ENCODE results near the gene BMPER. TPM values are rescaled to one million over a fixed set of nuclear protein-coding genes. Genes with fewer than 3 reads are reported as not detected.

Gene BMPER
- 2.9 TPM for total RNA-seq

DNA sequence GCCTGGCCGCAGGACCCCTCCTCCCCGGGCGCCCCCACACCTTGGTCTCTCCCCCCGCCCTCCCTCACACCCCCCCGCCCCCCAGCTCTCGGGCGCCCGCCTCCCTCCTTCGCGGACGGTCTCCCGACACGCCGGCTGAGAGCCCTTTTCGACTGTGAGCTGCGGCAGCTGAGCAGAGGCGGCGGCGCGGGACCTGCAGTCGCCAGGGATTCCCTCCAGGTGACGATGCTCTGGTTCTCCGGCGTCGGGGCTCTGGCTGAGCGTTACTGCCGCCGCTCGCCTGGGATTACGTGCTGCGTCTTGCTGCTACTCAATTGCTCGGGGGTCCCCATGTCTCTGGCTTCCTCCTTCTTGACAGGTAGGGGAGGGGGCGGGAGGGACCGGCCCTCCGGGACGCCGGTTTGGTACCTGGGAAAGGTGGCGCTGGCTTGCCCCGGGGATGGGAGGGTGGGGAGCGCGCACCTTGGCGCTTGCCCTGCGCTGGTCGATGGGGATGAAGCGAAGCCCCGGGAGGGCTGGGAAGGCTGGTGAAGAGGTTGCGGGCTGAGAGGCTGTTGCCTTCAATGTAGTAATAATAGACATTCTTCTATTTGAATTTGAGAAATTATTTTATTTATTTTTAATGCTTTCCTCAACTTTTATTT lies at the start of gene BMPER:
BMPER (plus strand) TSS at position 151 of the 644 bp plus-strand sequence; CDS start at position 226, 75 bp downstream.
- DNase-seq (ENCODE audit: low spot score in 2 of 2), result peak; percentile 27 to 42
- FAIRE-seq, result no peak

DNA sequence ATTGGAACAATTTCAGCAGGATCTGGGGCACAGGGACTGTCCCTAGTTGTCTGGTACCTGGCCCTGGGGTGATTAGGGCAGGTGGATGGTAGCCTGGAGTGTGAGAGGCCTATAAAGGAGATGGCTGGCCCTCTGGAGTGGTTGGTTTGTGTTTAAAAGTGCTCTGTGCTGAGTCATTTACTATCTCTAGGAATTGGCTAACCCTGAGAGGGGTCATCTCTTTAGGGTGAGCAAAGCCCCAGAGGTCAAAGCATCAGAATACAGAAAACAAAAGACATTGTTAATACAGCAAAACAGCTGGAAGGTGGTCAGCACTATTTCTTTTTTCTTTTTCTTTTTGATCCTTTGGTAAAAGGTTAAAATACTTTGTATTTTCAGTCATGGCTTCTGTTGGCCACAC lies 43.4 kb upstream of the BMPER start:
- FAIRE-seq (no peak), DNase-seq (ENCODE audit: low spot score in 2 of 2) (no peak)

DNA sequence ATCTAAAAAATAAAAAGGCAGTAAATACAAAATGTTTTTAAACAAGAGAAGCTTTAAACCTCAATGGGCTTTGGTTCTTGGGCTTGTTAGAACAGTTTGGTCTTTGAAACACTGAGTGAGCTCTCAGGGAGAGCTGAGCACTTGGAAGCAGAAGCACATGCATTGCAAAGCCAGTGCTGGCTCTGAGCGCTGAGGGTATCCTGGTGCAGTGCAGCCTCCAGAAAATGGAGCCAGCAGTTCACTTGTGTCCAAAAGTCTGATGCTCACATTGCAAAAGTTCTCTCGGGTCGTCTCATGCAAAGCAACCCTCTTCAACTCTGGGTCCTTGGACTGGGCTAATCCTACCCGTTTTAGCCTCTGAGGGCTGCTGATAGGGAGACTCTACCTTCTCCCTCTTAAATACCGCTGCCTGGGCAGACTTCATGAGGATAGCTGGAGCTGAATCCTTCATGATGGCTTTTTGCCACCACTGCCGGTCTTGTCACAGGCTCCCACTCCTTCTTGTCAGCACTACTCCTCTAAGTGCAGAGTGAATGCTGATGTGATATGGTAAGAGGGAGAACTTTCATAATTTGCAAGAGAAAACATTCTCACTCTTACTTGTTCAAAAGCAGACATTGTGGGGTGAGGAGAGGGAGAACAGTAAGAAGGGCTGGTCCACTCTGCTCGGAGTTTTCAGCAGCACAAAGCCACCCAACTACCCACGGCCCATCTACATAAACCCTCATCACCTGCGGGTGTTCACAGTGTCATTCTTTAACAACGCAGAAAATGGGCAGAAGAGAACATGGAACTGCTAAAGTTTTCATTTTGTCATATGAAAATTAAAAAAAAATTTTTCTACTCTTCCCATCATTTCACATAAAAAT lies 42.2 kb upstream of the BMPER start:
- no peak for FAIRE-seq

DNA sequence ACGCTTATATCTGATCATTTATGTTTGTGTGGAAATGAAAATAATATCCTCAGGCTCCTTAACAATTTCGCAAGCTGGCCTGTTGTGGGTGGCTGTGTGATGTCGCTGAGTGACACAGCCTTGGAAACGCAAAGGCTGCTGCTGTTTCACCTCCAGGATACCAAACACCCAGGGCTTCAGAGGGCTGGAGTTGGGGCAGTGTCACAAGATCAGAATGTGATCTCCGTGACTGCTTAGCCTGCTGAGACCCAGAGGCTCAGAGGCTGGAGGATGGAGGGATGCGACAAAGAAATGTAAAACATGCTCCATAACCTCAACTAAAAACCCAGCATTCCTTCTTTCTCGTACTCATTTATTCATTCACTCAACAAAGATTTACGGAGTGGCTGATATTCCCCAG lies 37.2 kb upstream of the BMPER start:
- no peak for DNase-seq (ENCODE audit: low spot score in 2 of 2)
- FAIRE-seq, result no peak

More for the DNA sequence above, 42.2 kb upstream of the BMPER start:
- DNase-seq (ENCODE audit: low spot score in 2 of 2), result no peak

DNA sequence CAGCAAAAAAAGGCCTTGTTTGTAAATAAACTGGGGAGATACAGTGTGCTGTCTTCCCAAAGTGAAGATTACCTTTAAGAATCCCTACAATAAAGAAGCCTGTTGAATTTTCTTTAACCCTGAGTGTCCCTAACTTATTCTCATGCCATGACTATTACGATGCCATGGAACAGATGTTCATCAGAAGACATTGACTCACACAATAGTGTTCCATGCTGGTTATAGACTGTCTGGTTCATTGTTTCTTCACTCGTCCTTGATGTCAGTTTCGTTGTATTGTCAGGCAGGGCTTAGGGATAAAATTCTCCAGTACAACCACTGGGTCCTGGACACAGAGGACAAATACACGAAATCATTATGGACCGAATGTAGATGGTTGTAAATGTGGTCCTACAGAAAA lies 36.2 kb upstream of the BMPER start:
- DNase-seq (ENCODE audit: low spot score in 2 of 2) (no peak), FAIRE-seq (no peak)

DNA sequence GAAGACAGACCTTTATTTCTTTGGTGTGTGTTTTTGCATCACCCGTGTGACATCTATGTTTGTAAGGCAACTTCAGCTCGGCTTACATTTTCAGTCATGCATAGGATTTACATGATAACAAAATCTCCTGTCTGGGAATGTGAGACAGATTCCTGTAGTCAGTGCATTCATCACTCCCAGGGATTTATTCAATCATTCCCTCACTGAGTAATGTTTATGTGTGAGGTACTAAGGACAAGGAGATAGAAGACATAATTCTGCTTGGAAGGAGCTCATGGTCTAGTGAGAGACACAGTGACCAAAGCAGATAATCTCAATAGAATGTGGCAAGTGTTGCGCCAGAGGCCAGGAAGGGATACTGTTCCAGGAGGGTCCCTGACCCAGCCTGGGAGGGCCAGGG lies 35.2 kb upstream of the BMPER start:
- no peak for DNase-seq (ENCODE audit: low spot score in 2 of 2)
- FAIRE-seq, result no peak

DNA sequence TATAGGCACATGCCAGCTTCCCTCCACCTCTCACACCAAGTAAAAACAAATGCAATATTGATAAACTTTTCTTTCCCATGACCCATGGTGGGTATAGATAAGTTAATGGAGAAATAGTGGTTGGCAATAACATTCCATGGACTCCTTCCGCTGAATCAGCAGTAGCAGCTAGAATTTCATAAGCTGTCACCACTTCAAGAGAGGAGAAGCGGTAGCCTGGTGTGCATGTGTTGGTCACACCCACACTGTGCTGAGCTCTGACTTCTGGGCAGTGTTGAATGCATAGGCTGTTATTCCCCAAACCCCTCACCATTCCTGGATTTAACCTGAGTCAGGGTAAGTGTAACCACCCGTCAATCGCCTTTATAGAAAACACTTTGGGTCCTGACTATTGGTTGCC lies 32.5 kb upstream of the BMPER start:
- no peak for DNase-seq (ENCODE audit: low spot score in 2 of 2)
- no peak for FAIRE-seq

DNA sequence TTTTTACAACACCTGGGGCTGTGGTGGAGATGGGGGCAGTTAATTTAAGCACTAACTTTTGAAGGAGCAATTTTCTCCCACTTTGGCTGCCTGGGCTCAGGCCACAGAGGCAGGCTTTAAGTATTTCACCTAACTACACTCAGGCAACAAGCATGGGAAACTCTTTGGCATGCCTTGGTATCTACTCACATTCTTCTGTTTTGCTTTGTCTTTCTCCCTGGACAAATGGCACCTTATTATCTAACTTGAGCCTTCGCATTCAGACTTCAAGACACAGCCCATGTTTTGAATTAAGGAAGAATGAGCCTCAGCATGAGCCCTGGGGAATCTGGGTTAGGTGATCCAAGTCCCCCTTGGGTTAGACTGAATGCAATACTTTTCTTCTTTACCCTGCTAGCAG lies 31.8 kb upstream of the BMPER start:
- FAIRE-seq, result no peak
- DNase-seq (ENCODE audit: low spot score in 2 of 2), result no peak

DNA sequence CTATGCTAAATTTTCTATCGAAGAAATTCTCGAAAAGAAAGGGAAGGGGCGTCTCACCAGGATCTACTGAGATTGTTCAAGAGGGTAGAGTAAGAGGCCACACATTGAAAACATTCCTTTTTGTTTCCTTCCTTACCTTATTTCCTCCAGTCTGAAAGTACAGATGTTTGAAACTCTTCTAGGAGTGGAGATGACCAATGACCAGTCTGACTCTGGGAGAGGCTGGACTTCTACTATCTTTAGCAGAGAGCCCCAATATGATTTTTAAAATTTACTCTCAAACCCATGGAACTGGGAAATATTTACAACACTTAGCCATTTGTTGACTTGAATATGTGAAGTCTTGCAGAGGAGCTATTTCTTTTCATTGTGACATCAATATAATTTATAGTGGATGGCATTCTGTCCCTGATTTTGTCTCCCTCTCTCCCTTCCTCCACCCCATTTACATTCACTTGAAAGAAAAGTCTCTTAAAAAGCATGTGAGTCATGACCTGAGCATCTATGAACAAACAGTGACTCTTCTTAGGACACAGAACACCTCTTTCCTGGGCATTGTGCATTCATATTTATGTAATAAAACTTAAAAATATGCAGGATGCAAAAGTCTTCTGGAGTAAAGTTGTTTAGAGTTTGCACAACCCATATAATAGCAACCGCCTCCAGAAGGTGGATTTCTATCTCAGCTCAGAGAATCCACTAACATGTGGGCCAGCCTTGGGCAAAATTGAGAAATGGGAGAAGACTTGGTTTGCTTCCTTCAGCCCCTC lies 31.2 kb upstream of the BMPER start:
- FAIRE-seq, result no peak
- no peak for DNase-seq (ENCODE audit: low spot score in 2 of 2)

DNA sequence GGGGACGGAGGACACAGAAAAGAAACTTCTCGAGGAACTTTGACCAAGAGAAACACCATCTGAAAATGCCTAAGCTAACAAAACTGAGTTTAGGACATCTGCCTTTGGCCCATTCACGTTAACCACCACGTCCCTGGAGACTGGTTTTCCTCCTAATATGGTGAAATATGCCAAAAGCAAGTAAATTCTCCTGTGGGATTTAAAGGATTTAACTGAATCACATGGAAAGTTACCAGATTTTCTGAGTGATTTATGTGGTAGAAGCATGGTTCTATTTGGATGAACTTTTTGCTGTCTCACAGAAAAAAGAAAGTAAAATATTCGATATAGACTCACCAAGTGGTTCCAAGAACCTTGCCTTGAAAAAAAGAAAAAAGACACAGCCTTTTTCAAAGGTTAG lies 30.4 kb upstream of the BMPER start:
- FAIRE-seq (no peak), DNase-seq (ENCODE audit: low spot score in 2 of 2) (no peak)

DNA sequence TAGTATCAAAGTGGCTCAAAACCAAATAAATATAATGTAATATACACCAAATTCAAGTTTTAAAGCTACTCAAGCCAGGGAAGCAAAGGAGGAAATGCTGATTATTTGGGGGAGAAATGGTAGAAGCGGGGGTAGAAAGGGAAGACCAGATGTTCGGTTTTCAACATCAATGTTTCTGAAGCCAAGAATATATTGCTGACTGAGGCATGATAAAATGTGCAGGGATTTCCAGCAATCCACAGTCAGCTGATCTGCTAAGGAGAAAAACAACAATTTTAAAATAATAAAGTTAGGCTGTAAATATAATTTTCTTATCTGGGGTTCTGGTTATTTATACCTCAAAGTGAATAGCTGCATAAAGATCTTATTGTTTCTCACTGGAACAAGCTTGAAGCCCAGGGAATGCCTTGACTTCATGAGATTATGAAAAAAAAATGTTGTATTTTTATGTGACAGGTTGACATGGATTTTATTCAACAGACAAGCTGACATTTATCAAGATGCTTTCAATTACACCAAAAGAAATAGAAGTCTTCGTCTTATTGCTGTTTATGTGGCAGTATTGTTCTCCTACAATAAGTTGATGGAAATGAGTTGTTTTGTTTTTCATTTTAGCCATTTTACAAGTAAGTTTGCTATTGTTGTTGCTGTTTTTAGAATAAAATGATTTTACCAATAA lies 28.6 kb upstream of the BMPER start:
- FAIRE-seq, result no peak
- DNase-seq (ENCODE audit: low spot score in 2 of 2), result no peak

DNA sequence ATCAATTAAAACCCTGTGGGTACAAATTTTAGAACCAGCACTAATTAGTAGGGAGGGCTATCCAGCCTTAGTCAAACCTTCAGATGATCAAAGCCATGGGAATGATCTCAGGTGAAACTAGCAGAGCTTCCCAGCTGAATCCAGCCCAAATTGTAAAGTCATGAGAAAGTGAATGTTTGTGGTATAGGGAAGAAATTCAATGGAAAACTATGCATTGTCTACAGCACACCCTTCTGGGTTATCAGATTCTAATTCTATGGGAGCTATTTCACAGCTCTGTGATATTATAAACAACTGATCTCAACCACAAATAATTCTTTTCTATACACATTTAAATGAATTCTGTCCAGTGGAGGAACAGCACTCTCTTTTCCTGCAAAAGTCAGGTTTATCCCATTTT lies 24.6 kb upstream of the BMPER start:
- FAIRE-seq, result no peak
- no peak for DNase-seq (ENCODE audit: low spot score in 2 of 2)

DNA sequence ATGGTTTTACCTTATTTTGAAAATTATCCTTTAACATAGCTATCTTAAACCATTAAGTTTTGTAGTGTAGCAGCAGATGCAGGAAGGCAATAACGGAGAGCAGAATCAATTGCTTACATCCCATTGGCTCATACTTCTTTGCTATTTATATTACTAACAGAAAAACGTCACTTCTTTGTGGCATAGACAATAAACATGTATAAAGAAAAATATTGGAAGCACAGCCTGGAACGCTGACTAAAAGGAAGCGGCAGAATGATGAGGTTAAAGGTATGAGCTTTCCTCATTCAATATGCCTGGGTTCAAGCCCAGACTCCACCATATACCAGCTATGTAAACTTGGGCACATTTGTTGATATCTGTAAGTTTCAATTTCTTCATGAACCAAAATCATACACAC lies 24.0 kb upstream of the BMPER start:
- FAIRE-seq, result no peak

DNA sequence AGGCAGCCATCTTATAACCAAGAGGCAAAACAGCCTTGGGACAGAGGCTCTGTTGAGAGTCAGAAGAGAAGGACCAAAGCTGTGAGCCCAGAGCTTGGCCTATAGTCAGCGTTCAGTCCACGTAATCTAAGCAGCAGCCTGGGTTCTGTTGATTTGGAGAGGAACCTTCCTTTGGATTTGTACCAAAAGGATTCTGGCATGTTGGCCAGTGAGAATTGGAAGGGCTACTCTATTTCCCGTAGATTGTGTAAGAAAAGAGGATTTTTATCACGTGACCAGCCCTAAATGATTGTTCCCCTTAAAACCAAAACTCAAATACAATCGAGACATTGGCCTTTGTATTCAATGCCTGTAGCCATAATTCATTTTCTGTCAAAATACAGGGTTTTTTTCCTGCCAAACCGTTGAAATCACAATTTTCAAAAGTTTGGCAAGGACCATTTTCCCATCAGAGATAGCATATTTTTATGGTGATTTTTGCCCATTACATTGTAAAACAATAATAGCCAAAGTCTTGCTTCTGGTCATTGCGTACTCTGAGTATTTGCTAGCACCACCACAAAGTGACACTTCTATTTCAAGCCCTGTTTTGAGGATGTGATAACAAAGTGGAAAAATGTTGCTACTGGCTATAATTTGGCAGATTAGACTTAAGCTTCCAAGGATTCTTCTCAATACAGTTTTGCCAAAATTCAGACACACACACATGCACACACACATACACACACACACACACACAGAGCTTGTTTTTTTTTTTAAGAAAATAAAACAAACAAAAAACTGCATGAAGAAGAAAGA lies 23.1 kb upstream of the BMPER start:
- FAIRE-seq, result no peak
- DNase-seq (ENCODE audit: low spot score in 2 of 2), result no peak

More for the DNA sequence above, 24.0 kb upstream of the BMPER start:
- no peak for DNase-seq (ENCODE audit: low spot score in 2 of 2)

DNA sequence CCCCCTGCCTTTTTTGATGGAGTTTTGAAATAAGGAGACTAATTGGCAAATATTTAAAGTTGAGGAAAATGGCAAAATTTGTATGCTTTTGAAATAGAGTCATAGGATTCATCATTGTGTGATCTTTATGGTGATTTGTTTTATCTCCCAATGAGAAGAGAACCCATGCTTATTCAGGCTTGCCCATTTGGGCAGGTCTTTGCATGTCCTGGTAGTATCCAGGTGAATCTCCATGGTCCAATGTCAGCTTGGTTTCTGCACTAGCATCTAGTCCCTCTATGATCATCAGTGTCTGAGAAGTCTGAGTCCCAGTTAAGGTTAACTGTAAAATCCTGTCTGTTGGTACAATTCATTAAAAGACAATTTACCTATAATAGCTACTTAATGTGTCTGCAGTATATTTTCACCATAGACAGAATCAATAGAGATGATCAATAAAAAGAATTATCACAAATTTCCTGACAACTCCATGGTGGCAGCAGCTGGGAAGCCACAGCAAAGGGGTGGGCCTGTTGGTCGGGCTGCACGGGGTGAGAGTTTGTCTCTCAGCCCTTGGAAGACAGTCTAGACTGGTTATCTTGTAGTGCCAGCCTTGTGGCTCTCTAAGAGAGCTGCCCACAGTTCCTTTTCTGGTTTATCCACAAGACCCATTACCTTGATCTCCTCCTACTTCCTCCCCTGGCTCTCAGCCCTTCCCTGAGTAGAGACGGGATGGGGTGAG lies 22.2 kb upstream of the BMPER start:
- no peak for DNase-seq (ENCODE audit: low spot score in 2 of 2)

DNA sequence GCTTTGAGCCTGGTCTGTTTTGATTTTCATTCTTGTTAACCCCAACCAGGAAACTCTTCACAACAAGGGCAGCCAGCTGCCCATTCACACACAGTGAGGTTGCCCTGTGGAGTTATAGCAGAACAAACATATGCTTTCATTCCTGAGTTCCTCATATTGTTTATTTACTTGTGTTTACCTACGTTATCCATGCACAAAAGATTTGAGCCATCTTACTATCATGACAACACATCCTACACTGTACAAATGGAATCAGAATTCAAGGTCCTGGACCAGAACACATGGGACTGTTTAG lies 21.7 kb upstream of the BMPER start:
- FAIRE-seq (no peak), DNase-seq (ENCODE audit: low spot score in 2 of 2) (no peak)

More for the DNA sequence above, 22.2 kb upstream of the BMPER start:
- FAIRE-seq, result no peak

DNA sequence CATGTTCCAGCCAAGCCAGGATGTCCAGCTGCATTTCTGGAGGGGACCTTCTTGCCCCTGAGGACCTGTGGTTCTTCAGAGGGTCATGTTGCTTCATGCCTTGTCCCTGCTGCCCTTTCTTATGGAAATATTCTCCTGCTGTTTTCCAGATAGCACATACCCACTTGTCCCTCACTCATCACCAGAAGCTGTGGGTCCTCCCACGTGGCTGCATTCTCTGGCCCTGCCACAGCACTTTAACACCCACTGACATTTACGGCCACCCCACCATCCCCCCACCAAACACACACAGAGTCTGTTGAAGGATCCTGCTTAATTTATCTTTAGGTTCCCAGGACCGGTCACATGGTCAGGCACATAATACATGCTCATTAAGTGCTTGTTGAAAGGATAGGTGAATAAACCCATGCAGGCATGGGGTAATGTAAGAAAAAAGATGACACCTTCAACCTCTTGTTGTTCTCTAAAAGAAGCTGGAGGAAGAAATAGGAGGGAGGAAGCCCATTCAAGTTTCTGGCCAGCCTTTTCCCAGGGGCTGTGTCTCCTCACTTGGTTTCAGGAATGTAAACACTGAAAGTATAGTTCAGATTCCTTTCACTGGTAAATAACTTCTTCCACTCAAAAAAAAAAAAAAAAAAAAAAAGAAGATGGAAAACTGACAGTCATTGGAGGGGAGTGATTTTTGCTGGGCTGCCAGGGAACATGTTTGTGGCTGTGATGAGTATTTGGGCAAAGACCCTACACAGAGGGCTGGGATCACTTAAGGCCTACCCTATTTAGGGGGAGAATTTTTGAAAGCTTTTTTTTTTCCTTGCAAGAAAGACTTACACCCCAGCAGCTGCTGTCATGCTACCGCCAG lies 19.8 kb upstream of the BMPER start:
- no peak for FAIRE-seq

DNA sequence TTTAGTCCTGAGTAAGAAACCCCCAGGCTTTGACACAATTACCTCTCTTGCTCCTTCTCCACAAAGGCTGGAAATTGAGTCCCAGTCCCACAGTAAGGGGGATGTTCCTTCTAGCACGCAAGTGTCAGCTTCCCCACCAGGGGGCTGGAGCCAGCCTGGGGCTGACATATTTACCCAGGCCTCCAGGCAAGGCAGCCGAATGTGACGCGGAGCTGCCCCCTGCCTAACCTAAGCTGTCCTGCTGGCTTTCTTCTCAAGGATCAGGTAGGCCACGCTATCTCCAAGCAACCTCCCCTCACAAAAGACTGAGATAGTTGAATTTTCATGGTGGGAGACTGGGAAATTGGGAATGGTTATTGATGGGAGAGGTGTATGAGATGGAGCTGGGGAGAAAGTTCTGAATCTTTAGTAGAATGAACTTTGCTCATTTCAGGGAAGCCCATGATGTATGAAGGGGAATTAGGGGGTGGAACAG lies 19.2 kb upstream of the BMPER start:
- no peak for DNase-seq (ENCODE audit: low spot score in 2 of 2)
- FAIRE-seq, result no peak

More for the DNA sequence above, 19.8 kb upstream of the BMPER start:
- DNase-seq (ENCODE audit: low spot score in 2 of 2), result no peak
